Fibroblast of lung (primary cell): ENCODE data around the gene TACR1. TPM values are rescaled to one million over a fixed set of nuclear protein-coding genes. Genes with fewer than 3 reads are reported as not detected.
A peak's percentile ranks its signal among the peaks of the same experiment; 100 is the strongest.

Experiments used
- DNase-seq, 2 donors: peaks; one replicate each; pipeline versions ENCODE4 v3.0.0 to v3.0.0-alpha.2; 2010; ENCODE audit warnings: low read depth in 2 of 2
- H2AFZ ChIP-seq: 2 replicates; pipeline ENCODE4 v1.5.1; 2012; ENCODE audit warnings: low read length, control low read depth, inconsistent platforms
- H3K27ac ChIP-seq: 2 replicates; pipeline ENCODE4 v1.5.1; 2011; ENCODE audit warnings: low read length, control low read depth; ENCODE audit not compliant: insufficient read depth
- H3K27me3 ChIP-seq: 2 replicates; pipeline ENCODE4 v1.5.1; 2011; ENCODE audit warnings: mild to moderate bottlenecking, low read length; ENCODE audit not compliant: control insufficient read depth, insufficient read depth
- H3K36me3 ChIP-seq: 2 replicates; pipeline ENCODE4 v1.5.1; 2011; ENCODE audit warnings: low read length; ENCODE audit not compliant: control insufficient read depth, insufficient read depth
- H3K4me1 ChIP-seq: 2 replicates; pipeline ENCODE4 v1.5.1; 2011; ENCODE audit warnings: low read length; ENCODE audit not compliant: control insufficient read depth, insufficient read depth; ENCODE audit errors: extremely low read depth
- H3K4me2 ChIP-seq: 2 replicates; pipeline ENCODE4 v1.5.1; 2011; ENCODE audit warnings: low read length, control low read depth; ENCODE audit not compliant: insufficient read depth; ENCODE audit errors: extremely low read depth
- H3K4me3 ChIP-seq, 4 experiments: fragments of 200-600 bp in 1 of 4; sonication (generic) in 1 of 4; replicated peaks in 1 of 4; 2 replicates each; pipeline ENCODE4 v1.5.1; 2011 to 2016; ENCODE audit warnings: low read length in 4 of 4, low read depth in 3 of 4, mild to moderate bottlenecking in 3 of 4, control low read depth in 2 of 4, inconsistent platforms in 1 of 4, mixed read lengths in 1 of 4; ENCODE audit not compliant: insufficient read depth in 1 of 4; ENCODE audit errors: control extremely low read depth in 1 of 4
- H3K79me2 ChIP-seq: 2 replicates; pipeline ENCODE4 v1.5.1; 2012; ENCODE audit warnings: mild to moderate bottlenecking, low read length, inconsistent platforms; ENCODE audit not compliant: control insufficient read depth, insufficient read depth
- H3K9ac ChIP-seq: 2 replicates; pipeline ENCODE4 v1.5.1; 2011; ENCODE audit warnings: mild to moderate bottlenecking, low read length, control low read depth; ENCODE audit not compliant: insufficient read depth
- H3K9me3 ChIP-seq: 2 replicates; pipeline ENCODE4 v1.5.1; 2012; ENCODE audit warnings: low read depth, low read length; ENCODE audit not compliant: control insufficient read depth, insufficient read depth
- H4K20me1 ChIP-seq: 2 replicates; pipeline ENCODE4 v1.5.1; 2011; ENCODE audit warnings: low read length; ENCODE audit not compliant: control insufficient read depth, insufficient read depth; ENCODE audit errors: extremely low read depth
- EZH2 ChIP-seq: IDR thresholded peaks from 2 replicates; pipeline ENCODE4 v1.5.1; 2012; ENCODE audit warnings: low read length, control low read depth, mild to moderate bottlenecking; ENCODE audit errors: missing control alignments
- polyA plus RNA-seq, 2 donors: library from polyadenylated mRNA; depleted of rRNA in 1 of 2; stranded (reverse) in 1 of 2; unstranded in 1 of 2; fragments of >200 nt; gene quantifications; 2 replicates each; pipeline ENCODE4 v1.2.1, GENCODE V29; 2011 to 2012; ENCODE audit warnings: missing spikeins in 1 of 2
- total RNA-seq: library from RNA; depleted of rRNA; stranded (reverse); fragments of >200 nt; gene quantifications from 2 replicates; pipeline ENCODE4 v1.2.1, GENCODE V29; 2014
- TF ChIP-seq, protein P1 (sequence below), 2 donors: IDR thresholded peaks in 1 of 2; conservative IDR thresholded peaks in 1 of 2; 1 replicate in 1 of 2; 2 replicates in 1 of 2; pipeline ENCODE4 v1.5.1; 2011 to 2012; ENCODE audit warnings: low read length in 2 of 2, control low read depth in 1 of 2, inconsistent platforms in 1 of 2, low read depth in 1 of 2, mild to moderate bottlenecking in 1 of 2

TACR1 gene
- total and polyA plus RNA-seq, 2 donors (not counting 1 experiment from before 2014, with no cell fraction given) = 0.05 to 0.17 TPM

DNA sequence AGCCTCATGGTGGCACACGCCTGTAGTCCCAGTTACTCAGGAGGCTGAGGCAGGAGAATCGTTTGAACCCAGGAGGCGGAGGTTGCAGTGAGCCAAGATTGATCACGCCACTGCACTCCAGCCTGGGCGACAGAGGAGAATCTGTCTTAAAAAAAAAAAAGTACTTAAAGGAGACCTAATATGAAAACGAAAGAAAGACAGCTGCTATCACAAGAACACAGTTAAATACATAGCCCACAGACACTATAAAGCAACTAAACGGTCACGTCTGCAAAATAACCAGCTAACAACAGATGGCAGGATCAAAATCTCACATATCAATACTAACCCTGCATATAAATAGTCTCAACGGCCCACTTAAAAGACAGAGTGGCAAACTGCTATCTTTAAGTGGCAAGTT, 43.9 kb upstream of the TACR1 start:
- TF ChIP-seq, protein P1, sequence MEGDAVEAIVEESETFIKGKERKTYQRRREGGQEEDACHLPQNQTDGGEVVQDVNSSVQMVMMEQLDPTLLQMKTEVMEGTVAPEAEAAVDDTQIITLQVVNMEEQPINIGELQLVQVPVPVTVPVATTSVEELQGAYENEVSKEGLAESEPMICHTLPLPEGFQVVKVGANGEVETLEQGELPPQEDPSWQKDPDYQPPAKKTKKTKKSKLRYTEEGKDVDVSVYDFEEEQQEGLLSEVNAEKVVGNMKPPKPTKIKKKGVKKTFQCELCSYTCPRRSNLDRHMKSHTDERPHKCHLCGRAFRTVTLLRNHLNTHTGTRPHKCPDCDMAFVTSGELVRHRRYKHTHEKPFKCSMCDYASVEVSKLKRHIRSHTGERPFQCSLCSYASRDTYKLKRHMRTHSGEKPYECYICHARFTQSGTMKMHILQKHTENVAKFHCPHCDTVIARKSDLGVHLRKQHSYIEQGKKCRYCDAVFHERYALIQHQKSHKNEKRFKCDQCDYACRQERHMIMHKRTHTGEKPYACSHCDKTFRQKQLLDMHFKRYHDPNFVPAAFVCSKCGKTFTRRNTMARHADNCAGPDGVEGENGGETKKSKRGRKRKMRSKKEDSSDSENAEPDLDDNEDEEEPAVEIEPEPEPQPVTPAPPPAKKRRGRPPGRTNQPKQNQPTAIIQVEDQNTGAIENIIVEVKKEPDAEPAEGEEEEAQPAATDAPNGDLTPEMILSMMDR (conservative IDR thresholded peaks at IDR 0.05 in 1 of 2, IDR thresholded peaks at IDR 0.05 in 1 of 2; ENCODE audit: low read depth in 1 of 2, low read length in 2 of 2) = no peak
- no peak for TF ChIP-seq EZH2
- H3K36me3 ChIP-seq = no peaks in the 10 kb centered on the region
- no peak overlapping the region for H2AFZ ChIP-seq
- peaks cover 4% of the 10 kb centered on the region for H3K4me1 ChIP-seq
- no peak overlapping the region for H3K4me3 ChIP-seq
- no peaks in the 10 kb centered on the region for H3K9me3 ChIP-seq
- H3K4me2 ChIP-seq = no peak overlapping the region
- H3K27ac ChIP-seq = no peak overlapping the region
- no peak overlapping the region for H3K9ac ChIP-seq
- H4K20me1 ChIP-seq = no peaks in the 10 kb centered on the region
- H3K79me2 ChIP-seq = no peaks in the 10 kb centered on the region
- no peak for DNase-seq
- no peaks in the 10 kb centered on the region for H3K27me3 ChIP-seq

DNA sequence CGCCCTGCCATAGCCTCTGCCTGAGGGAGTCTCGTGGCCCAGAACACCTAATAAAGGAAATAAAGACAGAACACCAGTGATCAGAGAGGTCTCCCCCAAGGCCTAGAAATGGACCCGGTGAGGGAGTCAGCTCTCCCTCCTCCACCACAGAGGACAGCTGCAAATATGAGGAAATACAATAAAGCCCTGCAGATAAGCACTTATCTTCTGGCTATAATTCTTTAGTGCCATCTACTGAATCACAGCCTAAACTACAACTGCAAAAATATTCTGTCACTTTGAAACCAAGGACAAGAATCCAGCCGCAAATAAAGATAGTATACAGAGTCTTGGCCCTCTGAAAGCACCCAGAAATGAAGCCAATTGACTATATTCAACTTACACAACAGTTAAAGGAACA, 42.4 kb upstream of the TACR1 start:
- Histone ChIP-seq H3K9me3 (no peaks in the 10 kb centered on the region), H3K36me3 (no peaks in the 10 kb centered on the region), H3K27me3 (no peaks in the 10 kb centered on the region), H3K9ac (no peak overlapping the region), H3K4me1 (peaks cover 7% of the 10 kb centered on the region), H3K4me2 (no peak overlapping the region), H3K4me3 (no peak overlapping the region), H3K27ac (peak overlapping the region; percentile 18), H3K79me2 (no peaks in the 10 kb centered on the region), H2AFZ (no peak overlapping the region), H4K20me1 (no peaks in the 10 kb centered on the region)
- no peak for TF ChIP-seq EZH2
- TF ChIP-seq, protein P1 (conservative IDR thresholded peaks at IDR 0.05 in 1 of 2, IDR thresholded peaks at IDR 0.05 in 1 of 2; ENCODE audit: low read depth in 1 of 2, low read length in 2 of 2) = peak in 1 of 2 donors; percentile 44
- peak; percentile 13 to 37 for DNase-seq

DNA sequence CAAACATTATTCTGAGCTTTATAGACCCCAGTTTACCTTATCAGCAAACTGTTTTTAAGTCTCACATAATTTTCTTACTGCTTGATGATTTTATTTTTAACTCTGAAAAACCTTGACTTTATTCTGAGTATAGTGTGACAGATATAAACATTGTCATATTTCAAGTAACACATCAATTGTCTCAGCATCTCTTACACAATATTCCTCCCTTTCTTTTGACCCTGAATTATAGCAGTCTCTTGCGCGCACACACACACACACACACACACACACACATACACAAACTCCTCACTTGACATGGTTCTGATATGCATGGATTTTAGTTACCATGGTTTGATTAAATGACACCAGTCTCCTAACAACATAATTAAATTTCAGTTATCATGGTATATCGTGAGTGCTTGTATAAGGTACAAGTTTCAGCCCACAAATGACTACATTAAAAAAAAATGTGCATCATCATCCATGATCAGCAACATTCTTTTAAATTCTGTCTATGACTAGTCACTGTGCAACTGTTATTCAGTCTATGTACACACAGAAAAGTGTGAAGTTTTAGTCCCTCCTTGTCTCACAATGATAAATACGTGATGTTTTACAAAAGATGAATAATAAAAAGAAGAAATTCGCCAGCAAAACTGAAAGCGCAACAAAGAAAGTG, 39.5 kb upstream of the TACR1 start:
- peak overlapping the region; percentile 80 for H3K27ac ChIP-seq
- H3K36me3 ChIP-seq = no peaks in the 10 kb centered on the region
- H2AFZ ChIP-seq = no peak overlapping the region
- peak; percentile 82 to 85 for DNase-seq
- no peaks in the 10 kb centered on the region for H3K79me2 ChIP-seq
- no peaks in the 10 kb centered on the region for H4K20me1 ChIP-seq
- no peaks in the 10 kb centered on the region for H3K27me3 ChIP-seq
- H3K9ac ChIP-seq = no peak overlapping the region
- H3K4me2 ChIP-seq = peak overlapping the region; percentile 71
- H3K4me3 ChIP-seq = peak overlapping the region; percentile 26 to 68 (median 40)
- TF ChIP-seq, protein P1 (conservative IDR thresholded peaks at IDR 0.05 in 1 of 2, IDR thresholded peaks at IDR 0.05 in 1 of 2; ENCODE audit: low read depth in 1 of 2, low read length in 2 of 2) = no peak
- no peak for TF ChIP-seq EZH2
- no peaks in the 10 kb centered on the region for H3K9me3 ChIP-seq
- peaks cover 7% of the 10 kb centered on the region for H3K4me1 ChIP-seq
